ENCODE measurements around the gene FBP2. TPM values are rescaled to one million over a fixed set of nuclear protein-coding genes. Genes with fewer than 3 reads are reported as not detected.

Gene FBP2
- total RNA-seq, 1 experiment from 2014 or later, result not detected

DNA sequence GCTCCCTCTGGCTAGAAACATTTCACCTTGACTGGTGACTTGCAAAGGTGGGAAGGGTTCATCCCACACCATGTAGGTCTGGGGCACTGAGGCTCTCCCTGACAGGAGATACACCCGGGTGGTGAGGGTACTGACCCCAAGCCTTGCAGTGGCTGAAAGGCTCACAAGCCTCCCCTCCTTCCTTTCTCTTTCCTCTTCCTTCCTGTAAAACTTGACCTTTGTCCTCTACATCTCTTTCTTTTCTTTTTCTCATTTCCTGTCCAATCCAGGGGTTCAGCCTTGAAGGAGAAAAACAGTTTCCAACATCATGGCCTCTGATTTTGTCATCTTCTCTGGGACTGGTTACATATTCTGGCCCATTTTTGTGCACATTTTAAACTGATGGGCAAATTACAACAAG, 16.6 kb downstream of the FBP2 start:
- BruUV-seq (replicated peaks), result no TSS peak
- TF ChIP-seq, protein P1, sequence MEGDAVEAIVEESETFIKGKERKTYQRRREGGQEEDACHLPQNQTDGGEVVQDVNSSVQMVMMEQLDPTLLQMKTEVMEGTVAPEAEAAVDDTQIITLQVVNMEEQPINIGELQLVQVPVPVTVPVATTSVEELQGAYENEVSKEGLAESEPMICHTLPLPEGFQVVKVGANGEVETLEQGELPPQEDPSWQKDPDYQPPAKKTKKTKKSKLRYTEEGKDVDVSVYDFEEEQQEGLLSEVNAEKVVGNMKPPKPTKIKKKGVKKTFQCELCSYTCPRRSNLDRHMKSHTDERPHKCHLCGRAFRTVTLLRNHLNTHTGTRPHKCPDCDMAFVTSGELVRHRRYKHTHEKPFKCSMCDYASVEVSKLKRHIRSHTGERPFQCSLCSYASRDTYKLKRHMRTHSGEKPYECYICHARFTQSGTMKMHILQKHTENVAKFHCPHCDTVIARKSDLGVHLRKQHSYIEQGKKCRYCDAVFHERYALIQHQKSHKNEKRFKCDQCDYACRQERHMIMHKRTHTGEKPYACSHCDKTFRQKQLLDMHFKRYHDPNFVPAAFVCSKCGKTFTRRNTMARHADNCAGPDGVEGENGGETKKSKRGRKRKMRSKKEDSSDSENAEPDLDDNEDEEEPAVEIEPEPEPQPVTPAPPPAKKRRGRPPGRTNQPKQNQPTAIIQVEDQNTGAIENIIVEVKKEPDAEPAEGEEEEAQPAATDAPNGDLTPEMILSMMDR (conservative IDR thresholded peaks at IDR 0.05; ENCODE audit: low read depth, low read length), result no peak
- no peak for TF ChIP-seq EZH2 (IDR thresholded peaks at IDR 0.05; ENCODE audit: low read length, unreplicated experiment)
- Histone ChIP-seq H3F3A (ENCODE audit: low read length, unreplicated experiment) (no peaks in the 10 kb centered on the region), H3K27ac (ENCODE audit: low read length) (no peak overlapping the region), H3K9ac (ENCODE audit: low read length) (no peak overlapping the region), H4K20me1 (ENCODE audit: low read length) (no peaks in the 10 kb centered on the region), H3K36me3 (ENCODE audit: low read depth, low read length) (no peaks in the 10 kb centered on the region), H2AFZ (ENCODE audit: low read length) (no peak overlapping the region), H3K79me2 (ENCODE audit: low read length) (no peaks in the 10 kb centered on the region), H3K4me1 (ENCODE audit: insufficient read depth, low read length) (no peaks in the 10 kb centered on the region), H3K4me3 (ENCODE audit: low read length) (no peak overlapping the region), H3K4me2 (ENCODE audit: low read length) (no peak overlapping the region), H3K9me2 (replicated peaks; ENCODE audit: low read length) (no peaks in the 10 kb centered on the region), H3K9me3 (ENCODE audit: low read length) (no peaks in the 10 kb centered on the region), H3K27me3 (ENCODE audit: low read length) (no peaks in the 10 kb centered on the region)
- no peak for DNase-seq
- ATAC-seq, result no peak
- POLR2A ChIA-PET (ENCODE audit: unreplicated experiment), result no interaction called here
- intact Hi-C loops (cut with micrococcal nuclease), result no loop called here
- CTCF ChIA-PET, result no interaction called here

DNA sequence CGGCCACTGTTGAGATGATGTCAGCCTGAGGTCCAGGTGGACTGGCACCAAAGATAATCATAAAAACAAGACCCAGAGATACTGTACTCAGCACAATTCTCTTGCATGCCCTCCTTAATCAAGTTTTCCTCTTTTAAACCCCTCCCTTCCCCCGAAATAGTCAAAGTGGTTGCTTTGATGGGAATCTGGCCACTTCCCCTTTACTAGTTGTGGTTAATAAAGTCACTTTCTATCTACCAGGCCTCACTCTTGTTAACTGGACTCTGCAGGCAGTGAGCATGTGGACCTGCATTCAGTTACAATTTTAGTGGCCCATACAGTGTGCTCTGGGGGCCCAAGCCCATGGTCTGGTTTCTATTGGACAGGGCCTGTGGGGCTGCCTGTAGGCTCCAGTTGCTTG, 17.5 kb downstream of the FBP2 start:
- BruUV-seq (replicated peaks), result no TSS peak
- CTCF ChIA-PET, result no interaction called here

DNA sequence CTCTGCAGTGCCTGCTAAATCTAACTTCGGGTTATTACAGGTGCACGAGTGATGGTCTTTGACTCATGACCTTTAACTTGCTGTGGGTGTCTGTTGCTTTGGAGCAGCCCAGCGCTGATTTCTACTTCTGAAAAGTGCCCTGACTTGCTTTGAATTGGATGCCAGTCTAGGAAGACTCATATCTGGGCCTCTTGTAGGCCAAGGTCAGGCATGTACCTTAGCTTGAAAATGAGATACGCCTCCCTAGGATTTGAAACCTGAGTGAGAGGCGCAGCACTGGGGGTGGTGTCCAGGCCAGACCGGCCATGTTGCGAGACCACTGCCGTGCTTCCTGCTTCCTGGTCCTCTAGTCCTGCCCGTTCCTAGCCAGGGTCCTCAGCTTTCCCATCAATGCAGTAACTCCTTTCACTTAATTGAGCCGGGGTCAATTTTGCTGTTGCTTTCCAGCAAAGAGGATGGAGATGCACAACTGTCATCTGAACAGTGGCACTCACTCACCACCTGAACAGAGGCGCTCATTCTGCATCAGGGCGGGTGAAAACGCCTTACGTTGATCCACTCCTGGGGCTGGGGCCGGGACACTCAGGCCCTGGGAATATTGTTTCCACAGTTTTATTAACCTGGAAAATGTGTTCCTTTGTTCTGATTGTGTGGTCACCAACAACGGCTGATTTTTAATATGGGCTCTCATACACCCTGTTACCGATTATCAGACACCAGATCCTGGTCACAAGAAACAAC, 24.5 kb downstream of the FBP2 start:
- DNase-seq, result no peak
- Histone ChIP-seq H3K27ac (ENCODE audit: low read length) (no peak overlapping the region), H3K9me3 (ENCODE audit: low read length) (no peaks in the 10 kb centered on the region), H2AFZ (ENCODE audit: low read length) (no peak overlapping the region), H3K4me1 (ENCODE audit: insufficient read depth, low read length) (no peaks in the 10 kb centered on the region), H3K79me2 (ENCODE audit: low read length) (no peaks in the 10 kb centered on the region), H3K27me3 (ENCODE audit: low read length) (no peaks in the 10 kb centered on the region), H3K4me2 (ENCODE audit: low read length) (no peak overlapping the region), H3K4me3 (ENCODE audit: low read length) (no peak overlapping the region), H4K20me1 (ENCODE audit: low read length) (no peaks in the 10 kb centered on the region), H3K9me2 (replicated peaks; ENCODE audit: low read length) (no peaks in the 10 kb centered on the region), H3K9ac (ENCODE audit: low read length) (no peak overlapping the region), H3F3A (ENCODE audit: low read length, unreplicated experiment) (no peaks in the 10 kb centered on the region), H3K36me3 (ENCODE audit: low read depth, low read length) (no peaks in the 10 kb centered on the region)
- TF ChIP-seq EZH2phosphoT487 (IDR thresholded peaks at IDR 0.05; ENCODE audit: borderline replicate concordance, low read length), result no peak
- TF ChIP-seq, protein P1 (conservative IDR thresholded peaks at IDR 0.05; ENCODE audit: low read depth, low read length), result no peak
- intact Hi-C loops (cut with micrococcal nuclease), result no loop called here
- POLR2A ChIA-PET (ENCODE audit: unreplicated experiment), result no interaction called here
- CTCF ChIA-PET, result no interaction called here
- no peak for ATAC-seq
- BruUV-seq (replicated peaks), result no TSS peak

More for the DNA sequence above, 17.5 kb downstream of the FBP2 start:
- Histone ChIP-seq H3K4me3 (ENCODE audit: low read length) (no peak overlapping the region), H4K20me1 (ENCODE audit: low read length) (no peaks in the 10 kb centered on the region), H3K9me3 (ENCODE audit: low read length) (no peaks in the 10 kb centered on the region), H3K27ac (ENCODE audit: low read length) (no peak overlapping the region), H3K36me3 (ENCODE audit: low read depth, low read length) (no peaks in the 10 kb centered on the region), H3F3A (ENCODE audit: low read length, unreplicated experiment) (no peaks in the 10 kb centered on the region), H2AFZ (ENCODE audit: low read length) (no peak overlapping the region), H3K9me2 (replicated peaks; ENCODE audit: low read length) (no peaks in the 10 kb centered on the region), H3K4me1 (ENCODE audit: insufficient read depth, low read length) (no peaks in the 10 kb centered on the region), H3K79me2 (ENCODE audit: low read length) (no peaks in the 10 kb centered on the region), H3K4me2 (ENCODE audit: low read length) (no peak overlapping the region), H3K9ac (ENCODE audit: low read length) (no peak overlapping the region), H3K27me3 (ENCODE audit: low read length) (no peaks in the 10 kb centered on the region)
- intact Hi-C loops (cut with micrococcal nuclease), result no loop called here
- POLR2A ChIA-PET (ENCODE audit: unreplicated experiment), result no interaction called here
- ATAC-seq, result no peak
- TF ChIP-seq, protein P1 (conservative IDR thresholded peaks at IDR 0.05; ENCODE audit: low read depth, low read length), result no peak
- no peak for TF ChIP-seq EZH2 (IDR thresholded peaks at IDR 0.05; ENCODE audit: low read length, unreplicated experiment)
- TF ChIP-seq EZH2phosphoT487 (IDR thresholded peaks at IDR 0.05; ENCODE audit: borderline replicate concordance, low read length), result no peak
- no peak for DNase-seq
